Gastrocnemius medialis (tissue), 4 donors: ENCODE results near the gene AFF3. TPM values are rescaled to one million over a fixed set of nuclear protein-coding genes. Genes with fewer than 3 reads are reported as not detected.

Experiments
- ATAC-seq, 2 donors: fragments of 150-250 bp; one replicate each; pipeline ENCODE4 v1.9.1; 2016
- DNase-seq, 2 donors: peaks; one replicate each; pipeline ENCODE4 v3.0.0-alpha.2; 2019
- H3K27ac ChIP-seq, 4 donors: fragments of 200-600 bp; sonication (generic); 1 replicate in 1 of 4; 2 replicates in 3 of 4; pipeline ENCODE4 v1.5.1; 2016 to 2018; ENCODE audit warnings: mild to moderate bottlenecking in 2 of 4, moderate library complexity in 1 of 4
- H3K27me3 ChIP-seq, 3 donors: fragments of 200-600 bp; sonication (generic) in 2 of 3; 1 replicate in 1 of 3; 2 replicates in 2 of 3; pipeline versions ENCODE4 v1.5.1 to v1.6.0; 2016 to 2019; ENCODE audit warnings: mild to moderate bottlenecking in 1 of 3, moderate library complexity in 1 of 3
- H3K36me3 ChIP-seq, 2 donors: fragments of 200-600 bp; sonication (generic) in 1 of 2; one replicate each; pipeline ENCODE4 v1.5.1; 2017 to 2018
- H3K4me1 ChIP-seq, 2 donors: fragments of 200-600 bp; sonication (generic) in 1 of 2; one replicate each; pipeline ENCODE4 v1.5.1; 2016 to 2017; ENCODE audit warnings: mild to moderate bottlenecking in 2 of 2
- H3K4me3 ChIP-seq, 4 donors: fragments of 200-600 bp; sonication (generic) in 3 of 4; 1 replicate in 1 of 4; 2 replicates in 3 of 4; pipeline ENCODE4 v1.5.1; 2016 to 2019; ENCODE audit warnings: mild to moderate bottlenecking in 2 of 4
- H3K9me3 ChIP-seq, 3 donors: fragments of 200-600 bp; sonication (generic) in 2 of 3; 1 replicate in 1 of 3; 2 replicates in 2 of 3; pipeline ENCODE4 v1.5.1; 2016 to 2019
- POLR2A ChIP-seq, 2 donors: fragments of 450-650 bp; IDR thresholded peaks; one replicate each; pipeline ENCODE4 v1.6.1; 2017; ENCODE audit warnings: antibody characterized with exemption in 2 of 2, mild to moderate bottlenecking in 2 of 2, moderate library complexity in 2 of 2
- in situ Hi-C, 4 donors: fragments of 200-750 bp; cut with MboI; loops; one replicate each; pipeline versions ENCODE4 v1.15.0 to v1.8.0; 2017; ENCODE audit warnings: low sequenced_read_pairs in 4 of 4
- intact Hi-C: fragments of 100-400 bp; cut with DNase I; formaldehyde crosslinking; loops from one replicate; pipeline ENCODE4 v1.15.1; 2023; ENCODE audit warnings: low total_unique reads
- total RNA-seq, 4 donors: library from RNA; depleted of rRNA; stranded (reverse); fragments of >200 nt; gene quantifications; one replicate each; pipeline versions ENCODE4 v1.1.0 to v1.2.3, GENCODE V29; 2016
- TF ChIP-seq, protein P1 (sequence below), 5 experiments: fragments of 450-650 bp in 3 of 5; fragments of 200-600 bp in 2 of 5; sonication (generic) in 2 of 5; IDR thresholded peaks in 4 of 5; conservative IDR thresholded peaks in 1 of 5; 1 replicate in 4 of 5; 2 replicates in 1 of 5; pipeline ENCODE4 v1.5.1; 2016 to 2019; ENCODE audit warnings: antibody characterized with exemption in 5 of 5, mild to moderate bottlenecking in 3 of 5, moderate library complexity in 3 of 5

Gene AFF3
- total RNA-seq, 4 donors from 2014 or later = 0.22 to 0.55 (median 0.47) TPM

GRCh38 chr2:99891428-99891780, 251.0 kb downstream of the AFF3 start:
- H3K36me3 ChIP-seq = no peaks in the 10 kb centered on the region
- H3K4me1 ChIP-seq = no peaks in the 10 kb centered on the region
- intact Hi-C loops (no loop called here), in situ Hi-C loops (no loop called here)
- ATAC-seq (no peak), DNase-seq (no peak)
- H3K27ac ChIP-seq = no peak overlapping the region
- no peak overlapping the region for H3K4me3 ChIP-seq
- no peaks in the 10 kb centered on the region for H3K27me3 ChIP-seq
- H3K9me3 ChIP-seq = no peaks in the 10 kb centered on the region
- TF ChIP-seq, protein P1, sequence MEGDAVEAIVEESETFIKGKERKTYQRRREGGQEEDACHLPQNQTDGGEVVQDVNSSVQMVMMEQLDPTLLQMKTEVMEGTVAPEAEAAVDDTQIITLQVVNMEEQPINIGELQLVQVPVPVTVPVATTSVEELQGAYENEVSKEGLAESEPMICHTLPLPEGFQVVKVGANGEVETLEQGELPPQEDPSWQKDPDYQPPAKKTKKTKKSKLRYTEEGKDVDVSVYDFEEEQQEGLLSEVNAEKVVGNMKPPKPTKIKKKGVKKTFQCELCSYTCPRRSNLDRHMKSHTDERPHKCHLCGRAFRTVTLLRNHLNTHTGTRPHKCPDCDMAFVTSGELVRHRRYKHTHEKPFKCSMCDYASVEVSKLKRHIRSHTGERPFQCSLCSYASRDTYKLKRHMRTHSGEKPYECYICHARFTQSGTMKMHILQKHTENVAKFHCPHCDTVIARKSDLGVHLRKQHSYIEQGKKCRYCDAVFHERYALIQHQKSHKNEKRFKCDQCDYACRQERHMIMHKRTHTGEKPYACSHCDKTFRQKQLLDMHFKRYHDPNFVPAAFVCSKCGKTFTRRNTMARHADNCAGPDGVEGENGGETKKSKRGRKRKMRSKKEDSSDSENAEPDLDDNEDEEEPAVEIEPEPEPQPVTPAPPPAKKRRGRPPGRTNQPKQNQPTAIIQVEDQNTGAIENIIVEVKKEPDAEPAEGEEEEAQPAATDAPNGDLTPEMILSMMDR (IDR thresholded peaks at IDR 0.05 in 4 of 5, conservative IDR thresholded peaks at IDR 0.05 in 1 of 5) = no peak
- TF ChIP-seq POLR2A (IDR thresholded peaks at IDR 0.05) = no peak

GRCh38 chr2:99890568-99891427, 251.6 kb downstream of the AFF3 start:
- Histone ChIP-seq H3K4me3 (no peak overlapping the region), H3K36me3 (no peaks in the 10 kb centered on the region), H3K4me1 (no peaks in the 10 kb centered on the region), H3K9me3 (no peaks in the 10 kb centered on the region), H3K27me3 (no peaks in the 10 kb centered on the region), H3K27ac (no peak overlapping the region)
- in situ Hi-C loops (no loop called here), intact Hi-C loops (no loop called here)
- no peak for TF ChIP-seq POLR2A (IDR thresholded peaks at IDR 0.05)
- TF ChIP-seq, protein P1 (IDR thresholded peaks at IDR 0.05 in 4 of 5, conservative IDR thresholded peaks at IDR 0.05 in 1 of 5) = no peak
- no peak for ATAC-seq
- no peak for DNase-seq

- ATAC-seq = no peak
- in situ Hi-C loops (no loop called here), intact Hi-C loops (no loop called here)
These were observed 253.8 kb downstream of the AFF3 start for GRCh38 chr2:99888617-99889016.

DNA sequence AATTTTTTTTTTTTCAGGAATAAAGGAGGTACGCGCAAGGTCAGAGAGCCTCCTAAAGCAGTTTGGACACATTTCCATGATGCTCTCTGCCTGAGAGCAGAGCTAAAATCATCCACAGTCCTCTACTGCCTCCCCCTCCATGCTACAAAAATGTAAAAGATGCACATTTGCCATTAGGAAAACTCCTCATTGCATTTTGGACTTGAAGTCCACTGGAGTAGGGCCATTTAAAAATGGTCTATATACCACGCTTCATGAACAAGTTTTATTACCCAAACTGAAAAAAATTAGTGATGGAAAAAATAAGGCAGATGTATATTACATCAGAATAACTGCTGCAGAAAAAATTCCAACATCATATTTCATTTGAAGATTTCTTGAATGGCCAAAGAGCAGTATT, 256.0 kb downstream of the AFF3 start:
- Histone ChIP-seq H3K4me1 (no peaks in the 10 kb centered on the region), H3K27me3 (no peaks in the 10 kb centered on the region), H3K27ac (no peak overlapping the region), H3K4me3 (no peak overlapping the region), H3K36me3 (no peaks in the 10 kb centered on the region), H3K9me3 (no peaks in the 10 kb centered on the region)
- ATAC-seq (no peak), DNase-seq (no peak)
- intact Hi-C loops = no loop called here
- TF ChIP-seq POLR2A (IDR thresholded peaks at IDR 0.05) = no peak
- TF ChIP-seq, protein P1 (IDR thresholded peaks at IDR 0.05 in 4 of 5, conservative IDR thresholded peaks at IDR 0.05 in 1 of 5) = no peak
- in situ Hi-C loops = no loop called here

More at GRCh38 chr2:99888617-99889016, 253.8 kb downstream of the AFF3 start:
- H3K4me3 ChIP-seq = no peak overlapping the region
- no peaks in the 10 kb centered on the region for H3K9me3 ChIP-seq
- no peaks in the 10 kb centered on the region for H3K27me3 ChIP-seq
- H3K4me1 ChIP-seq = no peaks in the 10 kb centered on the region
- no peak for TF ChIP-seq POLR2A (IDR thresholded peaks at IDR 0.05)
- TF ChIP-seq, protein P1 (IDR thresholded peaks at IDR 0.05 in 4 of 5, conservative IDR thresholded peaks at IDR 0.05 in 1 of 5) = no peak
- DNase-seq = no peak
- H3K27ac ChIP-seq = no peak overlapping the region
- H3K36me3 ChIP-seq = no peaks in the 10 kb centered on the region
